PC-9 (cell line): ENCODE results near the gene PRDX3.

Experiments used
- EZH2 ChIP-seq: fragments of 200-600 bp; sonication (generic); IDR thresholded peaks from 2 replicates; pipeline ENCODE4 v1.8.0; 2017; ENCODE audit warnings: antibody characterized with exemption, low read depth
- TF ChIP-seq, protein P1 (sequence below): fragments of 200-600 bp; sonication (generic); conservative IDR thresholded peaks from 2 replicates; pipeline ENCODE4 v1.6.1; 2017; ENCODE audit warnings: mixed run types, antibody characterized with exemption, mild to moderate bottlenecking, moderate library complexity

DNA sequence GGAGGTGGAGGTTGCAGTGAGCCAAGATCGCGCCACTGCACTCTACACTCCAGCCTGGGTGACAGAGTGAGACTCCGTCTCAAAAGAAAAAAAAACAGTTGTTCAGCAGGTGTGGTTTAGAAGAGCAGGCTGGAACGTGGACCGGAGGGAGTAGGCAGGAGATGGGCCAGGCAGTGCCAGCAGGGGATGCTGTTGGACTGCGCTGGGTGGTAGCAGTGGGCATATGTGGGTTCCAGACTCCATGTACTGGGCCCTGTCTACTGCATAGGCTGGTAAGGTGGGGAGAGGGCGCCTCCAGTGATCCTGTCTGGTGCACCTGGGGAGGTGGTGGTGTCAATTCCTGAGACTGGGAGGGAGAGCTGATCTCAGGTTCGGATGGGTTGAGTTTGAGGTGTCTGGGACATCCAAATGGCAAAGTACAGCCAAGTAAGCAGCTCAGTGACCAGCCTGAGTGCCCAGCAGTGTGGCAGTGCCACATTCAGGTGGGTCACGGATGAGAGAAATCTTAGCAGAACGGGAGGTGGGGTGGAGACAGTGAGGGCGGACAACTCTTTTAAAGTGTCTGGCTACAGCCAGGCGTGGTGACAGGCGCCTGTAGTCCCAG is 39.0 kb downstream of the PRDX3 start:
- TF ChIP-seq, protein P1, sequence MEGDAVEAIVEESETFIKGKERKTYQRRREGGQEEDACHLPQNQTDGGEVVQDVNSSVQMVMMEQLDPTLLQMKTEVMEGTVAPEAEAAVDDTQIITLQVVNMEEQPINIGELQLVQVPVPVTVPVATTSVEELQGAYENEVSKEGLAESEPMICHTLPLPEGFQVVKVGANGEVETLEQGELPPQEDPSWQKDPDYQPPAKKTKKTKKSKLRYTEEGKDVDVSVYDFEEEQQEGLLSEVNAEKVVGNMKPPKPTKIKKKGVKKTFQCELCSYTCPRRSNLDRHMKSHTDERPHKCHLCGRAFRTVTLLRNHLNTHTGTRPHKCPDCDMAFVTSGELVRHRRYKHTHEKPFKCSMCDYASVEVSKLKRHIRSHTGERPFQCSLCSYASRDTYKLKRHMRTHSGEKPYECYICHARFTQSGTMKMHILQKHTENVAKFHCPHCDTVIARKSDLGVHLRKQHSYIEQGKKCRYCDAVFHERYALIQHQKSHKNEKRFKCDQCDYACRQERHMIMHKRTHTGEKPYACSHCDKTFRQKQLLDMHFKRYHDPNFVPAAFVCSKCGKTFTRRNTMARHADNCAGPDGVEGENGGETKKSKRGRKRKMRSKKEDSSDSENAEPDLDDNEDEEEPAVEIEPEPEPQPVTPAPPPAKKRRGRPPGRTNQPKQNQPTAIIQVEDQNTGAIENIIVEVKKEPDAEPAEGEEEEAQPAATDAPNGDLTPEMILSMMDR: peak; percentile 50
- TF ChIP-seq EZH2: no peak
